Activated T-helper 9 cell treated with anti-CD3 and anti-CD28 coated beads, Interleukin-2, amount 50 U/mL, for 16 hours (primary cell): ENCODE data around the gene GINS2.

Experiments used
- DNase-seq: peaks from one replicate; pipeline ENCODE4 v3.0.0-alpha.2; 2020; ENCODE audit warnings: low read depth

Gene GINS2

GRCh38 chr16:85667261-85667660 is 21.5 kb downstream of the GINS2 start:
- no peak for DNase-seq

- DNase-seq: no peak
Observed at GRCh38 chr16:85665929-85666328, 22.8 kb downstream of the GINS2 start.

GRCh38 chr16:85665373-85665740 is 23.4 kb downstream of the GINS2 start:
- DNase-seq: no peak

GRCh38 chr16:85664580-85665372 is 24.0 kb downstream of the GINS2 start:
- no peak for DNase-seq

GRCh38 chr16:85663891-85664321 is 24.8 kb downstream of the GINS2 start:
- no peak for DNase-seq

- DNase-seq: no peak
Observed at GRCh38 chr16:85662976-85663830, 25.6 kb downstream of the GINS2 start.

- DNase-seq: no peak
Observed at GRCh38 chr16:85662482-85662812, 26.3 kb downstream of the GINS2 start.

GRCh38 chr16:85661740-85662481 is 26.8 kb downstream of the GINS2 start:
- no peak for DNase-seq

GRCh38 chr16:85660843-85661739 is 27.7 kb downstream of the GINS2 start:
- DNase-seq: no peak

- DNase-seq: peak; percentile 40
Observed at GRCh38 chr16:85659805-85660511, 28.8 kb downstream of the GINS2 start.

- no peak for DNase-seq
Observed at GRCh38 chr16:85659336-85659735, 29.4 kb downstream of the GINS2 start.

- no peak for DNase-seq
Observed at GRCh38 chr16:85658504-85659326, 30.0 kb downstream of the GINS2 start.

GRCh38 chr16:85657996-85658395 is 30.8 kb downstream of the GINS2 start:
- DNase-seq: no peak

- no peak for DNase-seq
Observed at GRCh38 chr16:85657267-85657650, 31.5 kb downstream of the GINS2 start.

- no peak for DNase-seq
Observed at GRCh38 chr16:85656351-85657266, 32.1 kb downstream of the GINS2 start.

GRCh38 chr16:85655216-85656129 is 33.3 kb downstream of the GINS2 start:
- DNase-seq: no peak

GRCh38 chr16:85654251-85655095 is 34.3 kb downstream of the GINS2 start:
- DNase-seq: no peak
